Neural cell (in vitro differentiated cells): ENCODE data around the gene TLR9. TPM values are rescaled to one million over a fixed set of nuclear protein-coding genes. Genes with fewer than 3 reads are reported as not detected.

Experiments used
- H2AFZ ChIP-seq: fragments of 200-600, 300-800 bp; sonication (generic), shearing (Covaris generic); 2 replicates; pipeline ENCODE4 v1.6.0; 2014; ENCODE audit warnings: low read depth, mild to moderate bottlenecking, antibody characterized with exemption, low read length, moderate library complexity
- H3F3A ChIP-seq: fragments of 200-600 bp; shearing (Covaris generic); 2 replicates; pipeline ENCODE4 v1.6.1; 2016; ENCODE audit warnings: mild to moderate bottlenecking, moderate library complexity, mixed read lengths, antibody characterized with exemption, low read length; ENCODE audit not compliant: insufficient read depth, poor library complexity, severe bottlenecking
- H3K27ac ChIP-seq: fragments of 200-600, 300-800 bp; sonication (generic), shearing (Covaris generic); 2 replicates; pipeline ENCODE4 v1.5.1; 2014; ENCODE audit warnings: mild to moderate bottlenecking, low read length, moderate library complexity
- H3K27me3 ChIP-seq: fragments of 300-800, 200-600 bp; sonication (generic), shearing (Covaris generic); 2 replicates; pipeline ENCODE4 v1.6.0; 2014; ENCODE audit warnings: mild to moderate bottlenecking, low read depth, low read length, moderate library complexity; ENCODE audit not compliant: insufficient read depth
- H3K36me3 ChIP-seq: fragments of 300-800, 200-600 bp; sonication (generic), shearing (Covaris generic); 2 replicates; pipeline ENCODE4 v1.5.1; 2014; ENCODE audit warnings: mild to moderate bottlenecking, antibody characterized with exemption, low read length, moderate library complexity; ENCODE audit not compliant: insufficient read depth
- H3K4me2 ChIP-seq: fragments of 300-800, 200-600 bp; sonication (generic), shearing (Covaris generic); 2 replicates; pipeline ENCODE4 v1.6.0; 2014; ENCODE audit warnings: mild to moderate bottlenecking, low read length
- H3K4me3 ChIP-seq: fragments of 300-800, 200-600 bp; sonication (generic), shearing (Covaris generic); 2 replicates; pipeline ENCODE4 v1.5.1; 2014; ENCODE audit warnings: mild to moderate bottlenecking, low read length, moderate library complexity
- H3K79me2 ChIP-seq: fragments of 200-600 bp; shearing (Covaris generic); replicated peaks from 2 replicates; pipeline ENCODE4 v1.6.0; 2014; ENCODE audit warnings: mild to moderate bottlenecking, low read length, moderate library complexity; ENCODE audit not compliant: insufficient read depth
- H3K9ac ChIP-seq: fragments of 300-800, 200-600 bp; sonication (generic), shearing (Covaris generic); 2 replicates; pipeline ENCODE4 v1.6.1; 2016; ENCODE audit warnings: mild to moderate bottlenecking, low read length, mixed read lengths
- H3K9me2 ChIP-seq: fragments of 200-600 bp; shearing (Covaris generic); 2 replicates; pipeline ENCODE4 v1.6.1; 2016; ENCODE audit warnings: mild to moderate bottlenecking, low read length, mixed read lengths; ENCODE audit not compliant: insufficient read depth
- H3K9me3 ChIP-seq: fragments of 200-600, 300-800 bp; sonication (generic), shearing (Covaris generic); 2 replicates; pipeline ENCODE4 v1.6.1; 2016; ENCODE audit warnings: mild to moderate bottlenecking, mixed run types, low read length, moderate library complexity, mixed read lengths
- H4K20me1 ChIP-seq: fragments of 200-600 bp; shearing (Covaris generic); 2 replicates; pipeline ENCODE4 v1.6.1; 2016; ENCODE audit warnings: mild to moderate bottlenecking, mixed run types; ENCODE audit not compliant: insufficient read depth
- EP300 ChIP-seq: fragments of 450-650 bp; conservative IDR thresholded peaks from 2 replicates; pipeline ENCODE4 v1.6.1; 2014; ENCODE audit warnings: antibody characterized with exemption, mild to moderate bottlenecking, moderate library complexity; ENCODE audit not compliant: poor library complexity, severe bottlenecking
- EZH2 ChIP-seq: fragments of 200-600, 300-800 bp; shearing (Covaris generic), sonication (generic); IDR thresholded peaks from 2 replicates; pipeline ENCODE4 v1.6.1; 2014; ENCODE audit warnings: antibody characterized with exemption, low read length, borderline replicate concordance, mild to moderate bottlenecking; ENCODE audit not compliant: insufficient read depth, poor library complexity, severe bottlenecking
- MXI1 ChIP-seq: fragments of 450-650 bp; conservative IDR thresholded peaks from 2 replicates; pipeline ENCODE4 v1.6.1; 2014; ENCODE audit warnings: antibody characterized with exemption, mild to moderate bottlenecking; ENCODE audit not compliant: poor library complexity, severe bottlenecking
- POLR2AphosphoS5 ChIP-seq: IDR thresholded peaks from 2 replicates; pipeline ENCODE4 v1.6.1; 2012
- RAD21 ChIP-seq: fragments of 450-650 bp; conservative IDR thresholded peaks from 2 replicates; pipeline ENCODE4 v1.6.1; 2014; ENCODE audit warnings: antibody characterized with exemption, mild to moderate bottlenecking, moderate library complexity
- SMC3 ChIP-seq: fragments of 450-650 bp; conservative IDR thresholded peaks from 2 replicates; pipeline ENCODE4 v1.6.1; 2014; ENCODE audit warnings: antibody characterized with exemption, mild to moderate bottlenecking, moderate library complexity; ENCODE audit not compliant: poor library complexity
- TAF1 ChIP-seq: IDR thresholded peaks from 2 replicates; pipeline ENCODE4 v1.6.1; 2012; ENCODE audit warnings: low read depth
- polyA plus RNA-seq: library from polyadenylated mRNA; depleted of rRNA; stranded (reverse); fragments of >200 nt; gene quantifications from 2 replicates; pipeline ENCODE4 v1.2.3, GENCODE V29; 2014
- TF ChIP-seq, protein P1 (sequence below): fragments of 450-650 bp; IDR thresholded peaks from 2 replicates; pipeline ENCODE4 v1.5.1; 2014; ENCODE audit warnings: antibody characterized with exemption, mild to moderate bottlenecking, moderate library complexity; ENCODE audit not compliant: poor library complexity, severe bottlenecking
- TF ChIP-seq, protein P2 (sequence below): IDR thresholded peaks from 2 replicates; pipeline ENCODE4 v1.6.1; 2012; ENCODE audit warnings: borderline replicate concordance

The TLR9 gene
- polyA plus RNA-seq, 1 donor from 2014 or later: not detected

DNA sequence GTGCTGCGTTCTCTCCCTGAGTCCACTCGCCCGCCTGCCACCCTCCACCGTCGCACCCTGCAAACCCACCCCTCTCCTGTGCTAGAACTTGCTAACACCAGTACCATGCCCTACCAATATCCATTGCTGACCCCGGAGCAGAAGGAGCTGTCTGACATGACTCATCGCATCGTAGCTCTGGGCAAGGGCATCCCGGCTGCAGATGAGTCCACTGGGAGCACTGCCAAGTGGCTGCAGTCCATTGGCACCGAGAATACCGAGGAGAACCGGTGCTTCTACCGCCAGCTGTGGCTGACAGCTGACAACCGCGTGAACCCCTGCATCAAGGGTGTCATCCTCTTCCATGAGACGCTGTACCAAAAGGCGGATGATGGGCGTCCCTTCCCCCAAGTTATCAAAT lies 32.4 kb downstream of the TLR9 start:
- TF ChIP-seq SMC3: no peak
- no peak for TF ChIP-seq TAF1
- TF ChIP-seq RAD21: no peak
- no peak for TF ChIP-seq EZH2
- no peak for TF ChIP-seq POLR2AphosphoS5
- TF ChIP-seq EP300: no peak
- TF ChIP-seq, protein P1, sequence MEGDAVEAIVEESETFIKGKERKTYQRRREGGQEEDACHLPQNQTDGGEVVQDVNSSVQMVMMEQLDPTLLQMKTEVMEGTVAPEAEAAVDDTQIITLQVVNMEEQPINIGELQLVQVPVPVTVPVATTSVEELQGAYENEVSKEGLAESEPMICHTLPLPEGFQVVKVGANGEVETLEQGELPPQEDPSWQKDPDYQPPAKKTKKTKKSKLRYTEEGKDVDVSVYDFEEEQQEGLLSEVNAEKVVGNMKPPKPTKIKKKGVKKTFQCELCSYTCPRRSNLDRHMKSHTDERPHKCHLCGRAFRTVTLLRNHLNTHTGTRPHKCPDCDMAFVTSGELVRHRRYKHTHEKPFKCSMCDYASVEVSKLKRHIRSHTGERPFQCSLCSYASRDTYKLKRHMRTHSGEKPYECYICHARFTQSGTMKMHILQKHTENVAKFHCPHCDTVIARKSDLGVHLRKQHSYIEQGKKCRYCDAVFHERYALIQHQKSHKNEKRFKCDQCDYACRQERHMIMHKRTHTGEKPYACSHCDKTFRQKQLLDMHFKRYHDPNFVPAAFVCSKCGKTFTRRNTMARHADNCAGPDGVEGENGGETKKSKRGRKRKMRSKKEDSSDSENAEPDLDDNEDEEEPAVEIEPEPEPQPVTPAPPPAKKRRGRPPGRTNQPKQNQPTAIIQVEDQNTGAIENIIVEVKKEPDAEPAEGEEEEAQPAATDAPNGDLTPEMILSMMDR: no peak
- TF ChIP-seq, protein P2, sequence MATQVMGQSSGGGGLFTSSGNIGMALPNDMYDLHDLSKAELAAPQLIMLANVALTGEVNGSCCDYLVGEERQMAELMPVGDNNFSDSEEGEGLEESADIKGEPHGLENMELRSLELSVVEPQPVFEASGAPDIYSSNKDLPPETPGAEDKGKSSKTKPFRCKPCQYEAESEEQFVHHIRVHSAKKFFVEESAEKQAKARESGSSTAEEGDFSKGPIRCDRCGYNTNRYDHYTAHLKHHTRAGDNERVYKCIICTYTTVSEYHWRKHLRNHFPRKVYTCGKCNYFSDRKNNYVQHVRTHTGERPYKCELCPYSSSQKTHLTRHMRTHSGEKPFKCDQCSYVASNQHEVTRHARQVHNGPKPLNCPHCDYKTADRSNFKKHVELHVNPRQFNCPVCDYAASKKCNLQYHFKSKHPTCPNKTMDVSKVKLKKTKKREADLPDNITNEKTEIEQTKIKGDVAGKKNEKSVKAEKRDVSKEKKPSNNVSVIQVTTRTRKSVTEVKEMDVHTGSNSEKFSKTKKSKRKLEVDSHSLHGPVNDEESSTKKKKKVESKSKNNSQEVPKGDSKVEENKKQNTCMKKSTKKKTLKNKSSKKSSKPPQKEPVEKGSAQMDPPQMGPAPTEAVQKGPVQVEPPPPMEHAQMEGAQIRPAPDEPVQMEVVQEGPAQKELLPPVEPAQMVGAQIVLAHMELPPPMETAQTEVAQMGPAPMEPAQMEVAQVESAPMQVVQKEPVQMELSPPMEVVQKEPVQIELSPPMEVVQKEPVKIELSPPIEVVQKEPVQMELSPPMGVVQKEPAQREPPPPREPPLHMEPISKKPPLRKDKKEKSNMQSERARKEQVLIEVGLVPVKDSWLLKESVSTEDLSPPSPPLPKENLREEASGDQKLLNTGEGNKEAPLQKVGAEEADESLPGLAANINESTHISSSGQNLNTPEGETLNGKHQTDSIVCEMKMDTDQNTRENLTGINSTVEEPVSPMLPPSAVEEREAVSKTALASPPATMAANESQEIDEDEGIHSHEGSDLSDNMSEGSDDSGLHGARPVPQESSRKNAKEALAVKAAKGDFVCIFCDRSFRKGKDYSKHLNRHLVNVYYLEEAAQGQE: no peak
- no peak for TF ChIP-seq MXI1
- no peaks in the 10 kb centered on the region for H3K27me3 ChIP-seq
- no peaks in the 10 kb centered on the region for H3K36me3 ChIP-seq
- H4K20me1 ChIP-seq: no peaks in the 10 kb centered on the region
- H2AFZ ChIP-seq: no peak overlapping the region
- H3K27ac ChIP-seq: no peak overlapping the region
- no peaks in the 10 kb centered on the region for H3K9me3 ChIP-seq
- no peaks in the 10 kb centered on the region for H3F3A ChIP-seq
- H3K9me2 ChIP-seq: no peaks in the 10 kb centered on the region
- peaks cover 1% of the 10 kb centered on the region for H3K79me2 ChIP-seq
- no peak overlapping the region for H3K4me3 ChIP-seq
- no peak overlapping the region for H3K9ac ChIP-seq
- H3K4me2 ChIP-seq: no peak overlapping the region

DNA sequence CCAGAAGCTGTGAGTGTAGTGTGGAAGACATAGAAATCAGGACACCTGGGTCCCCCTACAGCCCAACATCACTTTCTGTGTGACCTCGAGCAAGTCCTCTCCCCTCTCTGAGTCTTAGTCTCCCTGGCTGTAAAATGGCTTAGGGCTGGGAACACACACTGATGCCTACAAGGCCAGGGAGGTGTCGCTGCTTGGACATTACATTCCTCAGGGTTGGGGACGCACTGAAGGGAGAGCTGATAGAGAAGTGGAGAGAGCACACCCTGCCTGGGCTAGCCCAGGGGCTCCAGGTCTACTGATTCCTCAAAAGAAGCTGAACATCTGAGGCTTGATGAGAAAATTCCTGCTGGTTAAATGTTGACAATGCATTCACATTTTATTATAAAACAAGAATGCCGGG lies 33.8 kb downstream of the TLR9 start:
- no peak overlapping the region for H3K4me2 ChIP-seq
- no peaks in the 10 kb centered on the region for H3K27me3 ChIP-seq
- H3K79me2 ChIP-seq: no peaks in the 10 kb centered on the region
- no peak overlapping the region for H3K9ac ChIP-seq
- no peaks in the 10 kb centered on the region for H4K20me1 ChIP-seq
- H3F3A ChIP-seq: no peaks in the 10 kb centered on the region
- no peak overlapping the region for H3K27ac ChIP-seq
- H3K9me2 ChIP-seq: no peaks in the 10 kb centered on the region
- no peak overlapping the region for H2AFZ ChIP-seq
- TF ChIP-seq MXI1: no peak
- H3K9me3 ChIP-seq: no peaks in the 10 kb centered on the region
- H3K36me3 ChIP-seq: no peaks in the 10 kb centered on the region
- H3K4me3 ChIP-seq: no peak overlapping the region
